ELF-1 (cell line): ENCODE measurements around the gene IRS2.
A peak's percentile ranks its signal among the peaks of the same experiment; 100 is the strongest.

ENCODE experiments used
- DNase-seq: peaks from one replicate; pipeline ENCODE4 v3.0.0-alpha.2; 2016; ENCODE audit warnings: low read depth, low spot score

Gene IRS2

DNA sequence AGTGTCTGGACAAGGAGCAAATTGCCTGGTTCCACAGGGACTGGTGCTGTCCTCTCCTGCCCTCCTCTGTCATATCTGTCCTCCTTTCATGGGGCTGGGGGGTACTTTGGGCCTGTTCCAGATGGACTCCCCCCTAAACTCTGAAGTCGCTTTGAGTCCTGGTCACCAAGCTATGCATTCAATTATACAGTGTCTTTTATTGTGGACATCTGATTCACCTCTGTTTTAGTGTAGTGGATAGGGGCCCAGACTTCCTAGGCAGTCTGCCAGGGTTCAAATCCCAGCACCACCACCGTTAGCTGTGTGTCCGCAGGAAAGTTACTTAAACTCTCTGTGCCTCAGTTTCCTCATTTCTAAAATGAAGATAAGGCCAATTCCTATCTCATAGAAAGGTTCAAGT lies 21.0 kb upstream of the IRS2 start:
- DNase-seq = no peak

DNA sequence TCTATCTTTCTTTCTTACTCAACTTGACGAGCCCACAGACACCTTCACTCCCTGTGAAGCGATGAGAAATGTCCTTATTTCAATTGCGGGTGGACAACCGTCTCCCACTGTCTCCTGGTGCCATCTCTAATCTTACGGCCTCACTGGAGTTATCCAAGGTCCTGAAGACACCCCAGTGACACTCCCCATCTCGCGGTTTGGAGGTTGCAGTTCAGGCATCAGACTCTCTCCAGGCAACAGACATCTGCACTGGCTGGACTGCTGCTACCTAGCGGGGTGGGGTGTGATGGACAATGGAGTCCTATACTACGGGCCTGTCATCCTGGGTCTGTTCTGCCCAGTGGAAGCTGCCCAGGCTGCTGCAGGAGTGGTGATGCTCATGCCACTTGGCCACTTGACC lies 18.3 kb upstream of the IRS2 start:
- DNase-seq = no peak

DNA sequence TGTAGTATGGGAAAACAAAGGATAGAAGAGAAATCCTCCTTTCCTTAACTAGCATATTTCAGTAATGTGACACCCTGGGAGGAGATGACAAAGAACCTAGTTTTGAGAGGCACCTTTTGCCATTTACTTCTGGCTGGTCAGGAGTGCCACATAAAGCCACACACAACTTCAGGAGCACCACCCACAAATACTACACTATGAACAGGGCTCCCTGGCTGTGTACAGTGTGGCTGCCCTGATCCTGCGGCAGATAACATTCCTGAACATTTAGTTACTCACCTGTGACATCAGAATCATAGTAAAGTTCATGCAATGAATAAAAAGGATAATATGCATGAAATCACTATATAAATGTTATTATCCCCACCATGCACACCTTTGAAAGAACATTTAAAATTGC lies 17.4 kb upstream of the IRS2 start:
- no peak for DNase-seq

DNA sequence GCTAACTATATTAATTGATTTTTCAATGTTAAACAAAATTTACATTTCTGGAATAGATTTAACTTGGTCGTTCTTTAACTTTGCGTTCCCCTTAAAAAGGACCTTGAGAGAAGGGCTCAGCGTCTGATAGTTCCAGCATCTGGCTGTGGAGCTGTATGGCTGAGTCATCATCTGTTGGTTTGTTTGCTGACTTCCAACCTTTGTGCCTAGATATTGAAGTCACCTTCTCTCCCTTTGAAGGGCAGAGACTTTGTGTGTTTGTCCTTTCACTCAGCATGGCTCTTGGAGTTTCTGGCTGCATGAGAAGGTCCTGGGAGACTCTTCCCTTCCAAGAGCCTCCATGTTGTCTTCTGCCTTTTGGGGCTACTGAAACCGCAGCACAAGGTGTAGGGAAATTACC lies 16.6 kb upstream of the IRS2 start:
- DNase-seq = no peak

- DNase-seq = no peak
Measured at GRCh38 chr13:109795011-109795410, 8.6 kb upstream of the IRS2 start.

GRCh38 chr13:109794095-109794494 lies 7.7 kb upstream of the IRS2 start:
- DNase-seq = no peak

GRCh38 chr13:109792416-109793059 lies 6.2 kb upstream of the IRS2 start:
- DNase-seq = no peak

DNA sequence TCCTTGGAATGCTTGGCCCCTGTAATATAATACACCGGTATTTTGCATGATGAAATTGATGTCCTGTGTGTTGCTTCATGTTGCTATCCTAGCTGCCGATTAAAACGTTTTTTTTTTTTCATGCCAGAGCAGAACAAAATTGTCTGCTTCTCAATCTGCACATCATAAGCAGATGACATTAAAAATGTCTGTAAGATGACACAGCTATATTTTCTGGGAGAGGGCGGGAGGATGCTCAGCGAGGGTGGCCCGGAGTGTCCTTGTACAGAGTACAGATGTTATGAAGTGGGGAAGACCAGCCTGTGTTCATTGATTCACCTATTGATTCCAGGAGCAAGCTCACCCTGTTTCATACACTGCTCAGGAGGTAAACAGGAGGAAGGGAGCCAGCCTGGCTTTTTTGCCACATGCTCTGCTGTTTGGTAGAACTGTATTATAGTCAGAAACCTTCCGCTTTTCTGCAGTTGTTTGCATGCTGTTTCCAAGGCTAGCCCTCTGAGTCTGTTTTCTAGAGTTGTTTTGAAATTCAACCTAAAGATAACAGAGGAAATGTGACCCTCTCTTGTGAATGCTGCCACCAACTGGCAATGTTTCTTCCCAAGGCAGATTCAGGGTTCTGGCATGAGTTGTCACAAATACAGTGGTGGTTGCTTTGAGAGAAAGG lies 4.7 kb upstream of the IRS2 start:
- DNase-seq = peak; percentile 35

GRCh38 chr13:109790086-109790485 lies 3.7 kb upstream of the IRS2 start:
- no peak for DNase-seq

- no peak for DNase-seq
Measured at GRCh38 chr13:109789262-109789661, 2.9 kb upstream of the IRS2 start.

DNA sequence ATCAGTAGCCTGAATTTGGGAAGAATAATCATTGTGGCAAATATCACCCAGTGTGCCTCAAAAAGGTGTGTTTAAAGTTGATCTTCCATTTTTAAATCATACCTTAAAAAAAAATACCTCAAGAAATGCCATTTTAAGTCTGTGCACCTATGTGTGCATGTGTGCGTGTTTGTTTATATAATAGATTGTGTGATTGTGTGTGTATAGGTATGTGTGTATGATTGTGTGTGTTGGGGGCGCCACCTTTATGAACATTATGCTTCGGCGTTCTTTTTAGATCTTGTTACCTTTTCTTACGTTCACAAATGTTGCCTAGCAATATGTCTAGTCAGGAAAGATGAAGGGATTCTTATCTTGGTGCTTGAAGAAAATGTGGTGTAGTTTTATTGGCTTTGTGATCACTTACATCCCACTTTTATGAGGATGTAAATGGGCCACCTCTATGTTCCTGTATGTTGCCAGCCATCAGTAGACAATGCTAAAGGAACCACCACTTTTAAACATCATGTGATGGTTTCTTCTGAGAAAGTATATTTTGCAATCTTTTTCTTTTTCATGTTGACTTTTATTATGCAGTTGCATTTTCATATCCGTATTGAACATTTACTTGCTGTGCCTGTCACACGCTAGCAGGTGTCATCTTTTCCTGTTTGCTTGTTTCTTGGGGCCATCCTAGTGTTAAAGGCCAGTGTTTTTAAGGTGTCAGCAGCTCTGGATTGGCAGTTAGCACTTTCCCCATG lies 2.2 kb upstream of the IRS2 start:
- DNase-seq = no peak

DNA sequence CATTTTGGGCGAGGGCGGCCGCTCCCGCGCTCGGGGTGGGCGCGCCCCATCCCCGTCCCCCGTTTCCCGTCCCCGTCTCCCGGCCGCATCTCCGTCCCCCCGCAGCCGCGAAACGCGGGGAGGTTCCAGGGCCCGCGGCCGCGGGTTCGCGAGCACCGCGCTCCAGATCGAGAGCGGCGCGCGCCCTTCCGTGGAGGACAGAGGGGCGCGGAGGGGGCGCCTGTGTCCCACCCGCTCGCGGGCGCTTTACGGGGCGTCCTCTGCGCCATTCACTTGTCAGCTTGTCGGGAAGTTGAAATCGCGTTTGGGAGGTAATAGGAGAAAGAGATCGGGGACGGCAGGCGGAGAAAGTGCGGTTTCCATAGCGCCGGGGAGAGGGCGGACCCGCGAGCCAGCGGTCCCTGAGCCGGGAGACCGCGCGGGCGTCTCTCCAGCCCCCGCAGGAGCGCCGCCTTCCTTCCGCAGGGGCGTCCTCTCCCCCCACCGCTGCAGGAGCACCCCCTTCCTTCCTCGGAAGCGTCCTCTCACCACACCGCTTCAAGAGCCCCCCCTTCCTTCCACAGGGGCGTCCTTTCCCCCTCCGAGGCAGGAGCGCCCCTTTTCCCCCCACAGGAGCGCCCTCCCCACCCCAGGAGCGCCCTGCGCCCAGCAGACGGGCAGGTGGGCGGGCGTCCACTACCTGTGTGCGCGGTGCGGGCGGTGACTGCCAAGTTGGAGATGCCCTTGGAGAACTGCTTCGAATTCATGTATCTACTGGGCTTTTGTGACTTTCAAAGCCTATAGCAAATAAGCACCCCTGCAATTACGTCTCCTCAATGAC lies 962 bp upstream of the IRS2 start:
- peak; percentile 69 for DNase-seq

DNA sequence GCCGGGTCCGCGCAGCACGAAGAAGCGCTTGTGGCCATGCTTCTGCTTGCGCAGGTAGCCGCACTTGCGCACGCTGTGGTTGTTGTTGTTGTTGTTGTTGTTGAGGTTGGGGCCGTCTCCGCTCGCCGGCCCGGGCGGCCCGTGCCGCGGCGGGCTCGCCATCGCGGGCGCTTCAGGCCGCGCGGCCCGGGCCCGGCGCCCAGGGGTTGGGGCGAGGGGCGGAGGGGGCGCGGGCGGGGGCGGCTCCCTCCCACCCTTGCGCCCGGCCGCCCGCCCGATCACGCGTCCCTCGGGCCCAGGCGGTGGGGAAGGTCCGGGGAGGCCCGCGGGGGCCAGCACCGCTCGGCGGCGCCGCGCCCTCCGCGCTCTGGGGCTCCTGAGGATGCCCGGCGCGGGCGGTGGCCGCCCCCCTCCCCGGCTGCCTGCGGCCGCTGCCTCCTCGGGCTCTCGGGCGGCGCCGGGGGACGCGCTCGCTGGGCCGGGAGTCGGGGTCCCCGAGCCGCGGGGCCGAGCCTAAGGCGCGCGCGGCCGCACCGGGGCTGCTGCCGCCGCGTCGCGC lies 412 bp downstream of the IRS2 start:
- DNase-seq = no peak

DNA sequence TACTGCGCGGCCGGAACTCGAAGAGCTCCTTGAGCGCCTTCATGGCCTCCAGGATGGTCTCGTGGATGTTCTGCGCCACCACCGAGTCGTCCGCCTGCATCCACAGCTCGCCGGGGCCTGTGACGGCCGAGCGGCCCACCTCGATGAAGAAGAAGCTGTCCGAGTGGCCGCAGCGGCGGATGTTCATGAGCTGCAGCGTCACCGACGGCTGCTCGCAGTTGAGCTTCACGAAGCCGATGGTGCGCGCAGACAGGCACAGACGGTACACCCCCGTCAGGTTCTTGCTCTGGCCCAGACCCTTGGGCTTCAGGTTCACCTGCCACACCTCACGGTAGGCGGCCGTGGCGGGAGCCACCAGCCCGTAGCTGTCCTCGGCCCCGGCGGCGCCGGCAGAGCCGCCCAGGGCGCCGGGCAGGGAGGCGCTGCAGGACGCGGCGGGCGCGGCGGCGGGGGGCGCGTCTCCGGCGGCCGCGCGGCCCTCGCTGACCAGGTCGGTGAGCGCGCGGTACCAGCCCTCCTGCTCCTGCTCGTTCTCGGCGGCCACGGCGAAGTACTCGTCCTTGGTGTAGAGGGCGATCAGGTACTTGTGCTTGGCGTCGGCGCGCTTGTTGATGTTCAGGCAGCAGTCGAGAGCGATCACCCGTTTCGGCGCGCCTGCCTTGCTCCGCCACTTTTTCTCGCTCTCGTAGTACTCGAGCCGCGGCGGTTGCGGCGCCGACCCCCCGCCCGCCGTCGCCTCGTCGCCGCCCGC lies 1.1 kb downstream of the IRS2 start:
- peak; percentile 59 for DNase-seq

- DNase-seq = peak; percentile 87
Measured at GRCh38 chr13:109784590-109785140, 1.7 kb downstream of the IRS2 start.

DNA sequence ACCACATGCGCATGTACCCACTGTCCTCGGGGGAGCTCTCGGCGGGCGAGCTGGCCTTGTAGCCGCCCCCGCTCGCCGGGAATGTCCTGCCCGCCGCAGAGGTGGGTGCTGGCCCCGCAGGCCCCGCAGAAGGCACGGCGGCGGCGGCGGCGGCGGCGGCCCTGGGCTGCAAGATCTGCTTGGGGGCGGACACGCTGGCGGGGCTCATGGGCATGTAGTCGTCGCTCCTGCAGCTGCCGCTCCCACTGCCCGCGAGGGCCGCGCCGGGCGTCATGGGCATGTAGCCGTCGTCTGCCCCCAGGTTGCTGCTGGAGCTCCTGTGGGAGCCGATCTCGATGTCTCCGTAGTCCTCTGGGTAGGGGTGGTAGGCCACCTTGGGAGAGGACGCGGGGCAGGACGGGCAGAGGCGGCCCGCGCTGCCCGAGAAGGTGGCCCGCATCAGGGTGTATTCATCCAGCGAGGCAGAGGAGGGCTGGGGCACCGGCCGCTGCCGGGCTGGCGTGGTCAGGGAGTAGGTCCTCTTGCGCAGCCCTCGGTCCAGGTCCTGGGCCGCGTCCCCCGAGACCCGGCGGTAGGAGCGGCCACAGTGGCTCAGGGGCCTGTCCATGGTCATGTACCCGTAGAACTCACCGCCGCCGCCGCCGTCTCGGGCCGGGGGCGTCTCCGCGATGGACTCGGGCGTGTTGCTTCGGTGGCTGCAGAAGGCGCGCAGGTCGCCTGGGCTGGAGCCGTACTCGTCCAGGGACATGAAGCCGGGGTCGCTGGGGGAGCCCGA lies 2.4 kb downstream of the IRS2 start:
- DNase-seq = peak; percentile 57

GRCh38 chr13:109783447-109783814 lies 3.0 kb downstream of the IRS2 start:
- DNase-seq = peak; percentile 69

- no peak for DNase-seq
Measured at GRCh38 chr13:109782823-109783431, 3.5 kb downstream of the IRS2 start.

DNA sequence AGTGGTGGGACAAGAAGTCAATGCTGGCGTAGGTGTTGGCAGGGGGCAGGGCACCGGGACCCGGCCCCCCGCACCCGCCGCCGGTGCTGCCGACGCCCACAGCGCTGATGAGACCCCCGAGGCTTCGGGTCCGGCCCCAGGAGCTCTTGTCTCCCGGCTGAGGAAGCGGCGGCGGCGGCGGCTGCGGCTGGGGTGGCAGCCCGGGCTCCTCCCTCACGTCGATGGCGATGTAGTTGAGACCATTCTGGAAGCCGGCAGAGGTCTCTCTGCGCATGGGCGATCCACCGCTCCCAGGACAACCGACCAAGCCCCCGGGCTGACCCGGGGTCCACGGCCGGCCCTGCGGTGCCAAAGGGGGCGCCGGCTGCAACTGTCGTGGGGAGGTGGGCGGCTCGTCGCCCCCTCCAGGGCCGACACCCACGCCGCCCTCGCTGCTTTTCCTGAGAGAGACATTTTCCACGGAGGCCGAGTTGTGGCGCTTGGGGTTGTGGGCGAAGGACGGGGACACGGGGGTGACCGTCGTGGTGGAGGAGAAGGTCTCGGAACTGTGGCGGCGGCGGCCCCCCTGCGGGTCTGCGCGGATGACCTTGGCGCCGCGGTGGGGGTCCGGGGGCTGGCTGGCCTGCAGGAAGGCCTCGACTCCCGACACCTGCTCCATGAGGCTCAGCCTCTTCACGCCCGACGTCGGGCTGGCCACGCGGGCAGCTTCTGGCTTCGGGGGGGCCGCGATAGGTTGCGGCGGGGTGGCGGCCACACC lies 4.1 kb downstream of the IRS2 start:
- no peak for DNase-seq
